Mucosa of descending colon (tissue), 3 donors: ENCODE results near the gene MKKS. TPM values are rescaled to one million over a fixed set of nuclear protein-coding genes. Genes with fewer than 3 reads are reported as not detected.

Experiments used
- ATAC-seq: fragments of 200-7000 bp; cut with Tn5 transposase; one replicate; pipeline ENCODE4 v1.9.1; 2020; ENCODE audit warnings: mild to moderate bottlenecking, moderate library complexity
- DNase-seq, 3 donors: peaks; one replicate each; pipeline ENCODE4 v3.0.0-alpha.2; 2020
- H3K36me3 ChIP-seq: fragments of 200-600 bp; one replicate; pipeline ENCODE4 v1.8.0; 2021; ENCODE audit warnings: low read depth, mild to moderate bottlenecking
- H3K4me1 ChIP-seq: fragments of 200-600 bp; one replicate; pipeline ENCODE4 v1.8.0; 2021; ENCODE audit warnings: low read depth, mild to moderate bottlenecking
- H3K4me3 ChIP-seq: fragments of 200-600 bp; one replicate; pipeline ENCODE4 v1.8.0; 2021; ENCODE audit warnings: mild to moderate bottlenecking
- H3K9me3 ChIP-seq: fragments of 200-600 bp; one replicate; pipeline ENCODE4 v1.8.0; 2021; ENCODE audit warnings: mild to moderate bottlenecking
- CTCF ChIP-seq: fragments of 200-600 bp; IDR thresholded peaks from one replicate; pipeline ENCODE4 v1.8.0; 2022; ENCODE audit warnings: antibody characterized with exemption, mild to moderate bottlenecking
- intact Hi-C, 2 donors: fragments of 100-400 bp; cut with DNase I in 1 of 2; cut with micrococcal nuclease in 1 of 2; formaldehyde crosslinking; loops; one replicate each; pipeline versions ENCODE4 v1.11.0 to v1.11.1; 2022; cut with DNase I, micrococcal nuclease
- total RNA-seq, 3 donors: library from RNA; stranded (reverse); fragmentation: NEBNext Ultra II Directional in 2 of 3; extraction: Animal tissue kit (Norgen Biotek cat#: 25700) in 2 of 3; gene quantifications; one replicate each; pipeline versions ENCODE4 v1.2.1 to v1.2.4, GENCODE V29; 2021 to 2023
- donor health status: DM: no; HTN: no; CAD: no; lungs with moderate emphysema.
- donor health status: DM: no; HTN: no; CAD: no.
- donor health status: DM: no; HTN: yes; CAD: no.

The MKKS gene
- total RNA-seq, 3 donors from 2014 or later: 21.1 to 30.0 (median 28.2) TPM

- ATAC-seq (no peak), DNase-seq (no peak)
- no peak for TF ChIP-seq CTCF
- H3K4me1 ChIP-seq: no peaks in the 10 kb centered on the region
- no peak overlapping the region for H3K4me3 ChIP-seq
- no peaks in the 10 kb centered on the region for H3K9me3 ChIP-seq
- H3K36me3 ChIP-seq: no peaks in the 10 kb centered on the region
- intact Hi-C loops: no loop called here
Observed at GRCh38 chr20:10375191-10375590, 58.8 kb downstream of the MKKS start.

- ATAC-seq (no peak), DNase-seq (no peak)
- H3K4me3 ChIP-seq: no peak overlapping the region
- intact Hi-C loops: no loop called here
- TF ChIP-seq CTCF: no peak
- no peaks in the 10 kb centered on the region for H3K36me3 ChIP-seq
- H3K9me3 ChIP-seq: no peaks in the 10 kb centered on the region
- H3K4me1 ChIP-seq: no peaks in the 10 kb centered on the region
Observed at GRCh38 chr20:10374036-10374435, 60.0 kb downstream of the MKKS start.

- Histone ChIP-seq H3K9me3 (no peaks in the 10 kb centered on the region), H3K4me1 (no peaks in the 10 kb centered on the region), H3K36me3 (no peaks in the 10 kb centered on the region), H3K4me3 (no peak overlapping the region)
- no peak for TF ChIP-seq CTCF
- ATAC-seq (no peak), DNase-seq (no peak)
- intact Hi-C loops: no loop called here
Observed at GRCh38 chr20:10371467-10371866, 62.6 kb downstream of the MKKS start.

- ATAC-seq: no peak
- no peak for DNase-seq
- intact Hi-C loops: no loop called here
Observed at GRCh38 chr20:10370091-10370887, 63.7 kb downstream of the MKKS start.

GRCh38 chr20:10369723-10370090 lies 64.3 kb downstream of the MKKS start:
- DNase-seq: peak in 1 of 3 donors; percentile 40
- no peaks in the 10 kb centered on the region for H3K36me3 ChIP-seq
- H3K9me3 ChIP-seq: no peaks in the 10 kb centered on the region
- intact Hi-C loops: no loop called here
- TF ChIP-seq CTCF: no peak
- no peak overlapping the region for H3K4me3 ChIP-seq
- ATAC-seq: peak; percentile 31
- H3K4me1 ChIP-seq: no peaks in the 10 kb centered on the region

More at GRCh38 chr20:10370091-10370887, 63.7 kb downstream of the MKKS start:
- no peak for TF ChIP-seq CTCF
- Histone ChIP-seq H3K9me3 (no peaks in the 10 kb centered on the region), H3K4me3 (no peak overlapping the region), H3K4me1 (no peaks in the 10 kb centered on the region), H3K36me3 (no peaks in the 10 kb centered on the region)
